IMR-90 (cell line): ENCODE results near the gene KCNQ5. TPM values are rescaled to one million over a fixed set of nuclear protein-coding genes. Genes with fewer than 3 reads are reported as not detected.

ENCODE experiments used
- ATAC-seq: fragments of 200-7000 bp; cut with Tn5 transposase; 2 replicates; pipeline ENCODE4 v1.9.1; 2020; ENCODE audit warnings: low read depth, mild to moderate bottlenecking, moderate library complexity
- BruUV-seq: library from RNA; stranded (reverse); fragments of 400-500 nt; replicated peaks from 2 replicates; lab custom pipeline; 2021; lab: Mats Ljungman, UMichigan
- CTCF ChIA-PET: fragments of 300-600 bp; formaldehyde crosslinking; extraction: SDS; loops from one replicate; lab custom pipeline; 2021; ENCODE audit warnings: antibody characterized with exemption; lab: Yijun Ruan, JAX
- POLR2A ChIA-PET: fragments of 300-600 bp; sonication (Branson Sonifier 250); formaldehyde crosslinking; loops from one replicate; lab custom pipeline; 2022; ENCODE audit warnings: antibody characterized with exemption; ENCODE audit not compliant: unreplicated experiment; lab: Charles Lee
- DNase-seq: peaks from one replicate; pipeline ENCODE4 v3.0.0; 2013
- H2AFZ ChIP-seq: replicated peaks from 2 replicates; pipeline ENCODE3; 2013; ENCODE audit warnings: low read length, mild to moderate bottlenecking; ENCODE audit not compliant: poor library complexity
- H2AK5ac ChIP-seq: 2 replicates; pipeline ENCODE4 v1.6.1; 2013; ENCODE audit warnings: low read depth, low read length, inconsistent platforms
- H2AK9ac ChIP-seq: replicated peaks from 2 replicates; pipeline ENCODE3; 2013; ENCODE audit warnings: mild to moderate bottlenecking, low read depth, low read length, moderate library complexity; ENCODE audit not compliant: poor library complexity
- H2BK120ac ChIP-seq: 2 replicates; pipeline ENCODE4 v1.6.1; 2013; ENCODE audit warnings: low read depth, low read length, inconsistent platforms
- H2BK15ac ChIP-seq: 3 replicates; pipeline ENCODE4 v1.6.1; 2013; ENCODE audit warnings: low read depth, low read length, inconsistent platforms
- H2BK20ac ChIP-seq: 2 replicates; pipeline ENCODE4 v1.6.1; 2013; ENCODE audit warnings: low read depth, mild to moderate bottlenecking, inconsistent platforms, low read length, moderate library complexity
- H2BK5ac ChIP-seq: 2 replicates; pipeline ENCODE4 v1.6.1; 2013; ENCODE audit warnings: mild to moderate bottlenecking, low read depth, low read length, inconsistent platforms; ENCODE audit not compliant: poor library complexity, severe bottlenecking
- H3K14ac ChIP-seq: replicated peaks from 2 replicates; pipeline ENCODE4 v1.6.1; 2013; ENCODE audit warnings: low read depth, low read length, inconsistent platforms
- H3K18ac ChIP-seq: 2 replicates; pipeline ENCODE4 v1.6.1; 2013; ENCODE audit warnings: low read depth, low read length, control low read depth
- H3K23ac ChIP-seq: 2 replicates; pipeline ENCODE4 v1.6.1; 2013; ENCODE audit warnings: low read depth, low read length, inconsistent platforms
- H3K27ac ChIP-seq: 2 replicates; pipeline ENCODE4 v1.5.1; 2013; ENCODE audit warnings: mild to moderate bottlenecking, control low read depth, low read length; ENCODE audit not compliant: insufficient read depth
- H3K27me3 ChIP-seq: 2 replicates; pipeline ENCODE4 v1.6.1; 2013; ENCODE audit warnings: low read length; ENCODE audit not compliant: control insufficient read depth, insufficient read depth
- H3K36me3 ChIP-seq: 2 replicates; pipeline ENCODE4 v1.6.1; 2013; ENCODE audit warnings: low read length, mixed read lengths; ENCODE audit not compliant: control insufficient read depth, insufficient read depth
- H3K4ac ChIP-seq: 2 replicates; pipeline ENCODE4 v1.6.1; 2013; ENCODE audit warnings: low read depth, low read length, inconsistent platforms
- H3K4me1 ChIP-seq: 2 replicates; pipeline ENCODE4 v1.6.1; 2013; ENCODE audit warnings: low read length, mixed read lengths; ENCODE audit not compliant: control insufficient read depth, insufficient read depth
- H3K4me2 ChIP-seq: 2 replicates; pipeline ENCODE4 v1.6.1; 2013; ENCODE audit warnings: low read depth, mild to moderate bottlenecking, control low read depth, low read length, moderate library complexity
- H3K4me3 ChIP-seq: 2 replicates; pipeline ENCODE4 v1.5.1; 2013; ENCODE audit warnings: low read depth, mild to moderate bottlenecking, control low read depth, low read length, moderate library complexity; ENCODE audit not compliant: insufficient read depth
- H3K56ac ChIP-seq: 2 replicates; pipeline ENCODE4 v1.6.1; 2013; ENCODE audit warnings: low read length, inconsistent platforms; ENCODE audit not compliant: insufficient read depth; ENCODE audit errors: extremely low read depth
- H3K79me1 ChIP-seq, 2 experiments: 2 replicates each; pipeline ENCODE4 v1.6.1; 2013; ENCODE audit warnings: low read length in 2 of 2, inconsistent platforms in 1 of 2, low read depth in 1 of 2
- H3K9ac ChIP-seq: 2 replicates; pipeline ENCODE4 v1.6.1; 2013; ENCODE audit warnings: low read depth, low read length, control low read depth
- H3K9me1 ChIP-seq: 2 replicates; pipeline ENCODE4 v1.6.1; 2013; ENCODE audit warnings: low read length, inconsistent platforms; ENCODE audit not compliant: insufficient read depth
- H3K9me3 ChIP-seq: 2 replicates; pipeline ENCODE4 v1.6.1; 2013; ENCODE audit warnings: low read length; ENCODE audit not compliant: control insufficient read depth, insufficient read depth
- H4K20me1 ChIP-seq: 2 replicates; pipeline ENCODE4 v1.6.1; 2013; ENCODE audit warnings: low read length, inconsistent platforms; ENCODE audit not compliant: insufficient read depth
- H4K5ac ChIP-seq: 2 replicates; pipeline ENCODE4 v1.6.1; 2013; ENCODE audit warnings: mild to moderate bottlenecking, low read depth, low read length, control low read depth
- H4K8ac ChIP-seq, 2 experiments: 2 replicates each; pipeline ENCODE4 v1.6.1; 2013; ENCODE audit warnings: low read depth in 2 of 2, low read length in 2 of 2, control low read depth in 1 of 2, inconsistent platforms in 1 of 2
- H4K91ac ChIP-seq: 2 replicates; pipeline ENCODE4 v1.6.1; 2013; ENCODE audit warnings: low read depth, low read length, inconsistent platforms; ENCODE audit not compliant: insufficient read depth
- BHLHE40 ChIP-seq: fragments of 150-350 bp; IDR thresholded peaks from 2 replicates; pipeline ENCODE4 v1.6.1; 2016; ENCODE audit warnings: mild to moderate bottlenecking, low read depth, low read length
- CEBPB ChIP-seq: IDR thresholded peaks from 2 replicates; pipeline ENCODE4 v1.6.1; 2012; ENCODE audit warnings: low read depth, low read length, improper control_type of control experiment
- CHD1 ChIP-seq: IDR thresholded peaks from 2 replicates; pipeline ENCODE4 v1.6.1; 2012; ENCODE audit warnings: low read depth, low read length, improper control_type of control experiment
- MAFK ChIP-seq: IDR thresholded peaks from 2 replicates; pipeline ENCODE4 v1.6.1; 2012; ENCODE audit warnings: low read depth, low read length, improper control_type of control experiment
- MAZ ChIP-seq: IDR thresholded peaks from 2 replicates; pipeline ENCODE4 v1.6.1; 2012; ENCODE audit warnings: low read depth, mild to moderate bottlenecking, low read length, improper control_type of control experiment, moderate library complexity, borderline replicate concordance
- MXI1 ChIP-seq: IDR thresholded peaks from 2 replicates; pipeline ENCODE4 v1.6.1; 2012; ENCODE audit warnings: low read depth, mild to moderate bottlenecking, low read length, moderate library complexity, borderline replicate concordance
- NFE2L2 ChIP-seq: fragments of 150-350 bp; IDR thresholded peaks from 2 replicates; pipeline ENCODE4 v1.6.1; 2016; ENCODE audit warnings: low read depth, mild to moderate bottlenecking, low read length
- POLR2A ChIP-seq: IDR thresholded peaks from 2 replicates; pipeline ENCODE4 v1.6.1; 2012; ENCODE audit warnings: mild to moderate bottlenecking, low read depth, low read length
- RAD21 ChIP-seq: IDR thresholded peaks from 2 replicates; pipeline ENCODE4 v1.6.1; 2012; ENCODE audit warnings: low read length, improper control_type of control experiment
- RCOR1 ChIP-seq: IDR thresholded peaks from 2 replicates; pipeline ENCODE4 v1.6.1; 2012; ENCODE audit warnings: mild to moderate bottlenecking, low read length, improper control_type of control experiment; ENCODE audit not compliant: insufficient replicate concordance
- RFX5 ChIP-seq: IDR thresholded peaks from 2 replicates; pipeline ENCODE4 v1.8.0; 2012; ENCODE audit warnings: low read depth, mild to moderate bottlenecking, low read length, moderate library complexity
- SMC3 ChIP-seq: fragments of 150-350 bp; IDR thresholded peaks from 2 replicates; pipeline ENCODE4 v1.6.1; 2016; ENCODE audit warnings: low read depth, mild to moderate bottlenecking, antibody characterized with exemption, low read length, moderate library complexity
- USF2 ChIP-seq: fragments of 150-350 bp; IDR thresholded peaks from 2 replicates; pipeline ENCODE4 v1.6.1; 2017; ENCODE audit warnings: mild to moderate bottlenecking, antibody characterized with exemption, low read length, low read depth
- WGBS, 2 experiments: methylation state at CpG; one replicate each; pipeline versions ENCODE4 v1.1.5 to v1.1.7; 2013; ENCODE audit warnings: missing lambda C conversion rate in 2 of 2; ENCODE audit not compliant: insufficient read length in 1 of 2; ENCODE audit errors: extremely low coverage in 2 of 2; 5-methylcytosine and 5-hydroxymethylcytosine counted together
- dilution Hi-C: fragments of 300-500 bp; cut with HindIII; formaldehyde crosslinking; loops from one replicate; pipeline ENCODE4 v1.14.3; 2018; ENCODE audit warnings: low sequenced_read_pairs; ENCODE audit not compliant: unreplicated experiment
- in situ Hi-C: fragments of 300-500 bp; cut with MboI; formaldehyde crosslinking; loops from 3 replicates; pipeline ENCODE4 v1.14.3; 2019; ENCODE audit warnings: low sequenced_read_pairs, inconsistent platforms, mixed read lengths
- intact Hi-C: fragments of 100-400 bp; cut with micrococcal nuclease; formaldehyde crosslinking; loops from 2 replicates; pipeline ENCODE4 v1.10.0; 2022
- polyA plus RNA-seq, 3 experiments: library from polyadenylated mRNA; depleted of rRNA; stranded (reverse); fragments of >200 nt; gene quantifications; 2 replicates each; pipeline ENCODE4 v1.2.3, GENCODE V29; 2012; ENCODE audit warnings: low replicate concordance in 1 of 3
- total RNA-seq: library from RNA; depleted of rRNA; stranded (reverse); fragments of >200 nt; gene quantifications from 2 replicates; pipeline ENCODE4 v1.2.3, GENCODE V29; 2012
- TF ChIP-seq, protein P1 (sequence below): fragments of 150-350 bp; IDR thresholded peaks from 2 replicates; pipeline ENCODE4 v1.6.1; 2016; ENCODE audit warnings: low read depth, mild to moderate bottlenecking, low read length, moderate library complexity, borderline replicate concordance

Gene KCNQ5
- total and polyA plus RNA-seq, 2 of the 4 experiments (the other 2 are of a cell fraction): 0.75 to 1.3 TPM

DNA sequence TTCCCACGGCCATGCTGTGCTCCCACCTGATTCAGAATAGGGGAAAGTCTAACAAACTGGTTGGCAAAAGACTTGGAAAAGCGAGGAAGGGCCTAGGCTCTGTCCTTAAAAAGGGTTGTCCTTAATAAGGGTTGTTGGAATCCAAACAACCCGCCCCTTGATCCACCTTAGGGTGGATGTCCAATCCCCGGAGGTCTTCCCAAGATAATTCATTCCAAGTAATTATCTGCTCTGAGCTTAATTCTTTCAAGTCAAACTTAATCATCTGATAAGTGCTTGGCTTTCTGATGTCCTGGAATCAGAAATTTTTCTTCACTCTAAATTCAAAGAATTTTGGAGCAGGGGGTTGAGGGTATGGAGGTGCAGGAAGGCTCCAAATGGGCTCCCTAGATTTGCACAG, 603.5 kb downstream of the KCNQ5 start, which contains the start of gene KHDC1L:
Gene KHDC1L, minus strand, starts transcription at position 101 of the 400 bp plus-strand sequence. Its CDS starts 88 bp downstream, at position 13.
- H3K14ac ChIP-seq: no peak within 1 kb of the TSS
- no peak within 1 kb of the TSS for H3K4me2 ChIP-seq
- no peak within 1 kb of the TSS for H3K4me3 ChIP-seq
- H4K5ac ChIP-seq: no peak within 1 kb of the TSS
- no peak for ATAC-seq
- H3K79me1 ChIP-seq: no peaks in the 10 kb centered on the region
- no peak within 1 kb of the TSS for H3K9ac ChIP-seq
- H3K9me3 ChIP-seq: no peaks in the 10 kb centered on the region
- H2AK9ac ChIP-seq: no peak within 1 kb of the TSS
- H3K4me1 ChIP-seq: no peaks in the 10 kb centered on the region
- no peak within 1 kb of the TSS for H3K23ac ChIP-seq
- no peak within 1 kb of the TSS for H4K91ac ChIP-seq
- no peak within 1 kb of the TSS for H2AFZ ChIP-seq
- no peaks in the 10 kb centered on the region for H4K20me1 ChIP-seq
- BruUV-seq: no TSS peak
- WGBS, 2 experiments: no CpG with 5 or more reads among the region's 4 CpGs
- H3K18ac ChIP-seq: no peak within 1 kb of the TSS
- H3K56ac ChIP-seq: no peak within 1 kb of the TSS
- CTCF ChIA-PET: no interaction called here
- H3K27me3 ChIP-seq: no peaks in the 10 kb centered on the region
- POLR2A ChIA-PET: no interaction called here
- in situ Hi-C loops (no loop called here), intact Hi-C loops (no loop called here), dilution Hi-C loops (no loop called here)
- no peak within 1 kb of the TSS for H2BK20ac ChIP-seq
- H3K27ac ChIP-seq: no peak within 1 kb of the TSS
- no peaks in the 10 kb centered on the region for H3K9me1 ChIP-seq
- H3K4ac ChIP-seq: no peak within 1 kb of the TSS
- H4K8ac ChIP-seq: no peak within 1 kb of the TSS
- no peak for DNase-seq
- no peak within 1 kb of the TSS for H2BK120ac ChIP-seq
- no peaks in the 10 kb centered on the region for H3K36me3 ChIP-seq
- H2AK5ac ChIP-seq: no peak within 1 kb of the TSS
- TF ChIP-seq CHD1 (no peak), POLR2A (no peak), RAD21 (no peak), MXI1 (no peak), MAFK (no peak), NFE2L2 (no peak), CEBPB (no peak), SMC3 (no peak), RCOR1 (no peak), BHLHE40 (no peak), RFX5 (no peak), MAZ (no peak), USF2 (no peak)
- TF ChIP-seq, protein P1, sequence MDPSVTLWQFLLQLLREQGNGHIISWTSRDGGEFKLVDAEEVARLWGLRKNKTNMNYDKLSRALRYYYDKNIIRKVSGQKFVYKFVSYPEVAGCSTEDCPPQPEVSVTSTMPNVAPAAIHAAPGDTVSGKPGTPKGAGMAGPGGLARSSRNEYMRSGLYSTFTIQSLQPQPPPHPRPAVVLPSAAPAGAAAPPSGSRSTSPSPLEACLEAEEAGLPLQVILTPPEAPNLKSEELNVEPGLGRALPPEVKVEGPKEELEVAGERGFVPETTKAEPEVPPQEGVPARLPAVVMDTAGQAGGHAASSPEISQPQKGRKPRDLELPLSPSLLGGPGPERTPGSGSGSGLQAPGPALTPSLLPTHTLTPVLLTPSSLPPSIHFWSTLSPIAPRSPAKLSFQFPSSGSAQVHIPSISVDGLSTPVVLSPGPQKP: no peak
- H2BK15ac ChIP-seq: no peak within 1 kb of the TSS
- H2BK5ac ChIP-seq: no peak within 1 kb of the TSS
